Astrocyte of the cerebellum (primary cell): ENCODE measurements around the gene DHCR7.

ENCODE experiments used
- DNase-seq: peaks from one replicate; pipeline ENCODE4 v3.0.0-alpha.2; 2011; ENCODE audit warnings: low read depth
- H3K4me3 ChIP-seq: 2 replicates; pipeline ENCODE4 v1.5.1; 2011; ENCODE audit warnings: mild to moderate bottlenecking, low read depth, low read length, moderate library complexity
- in situ Hi-C: cut with HindIII; loops from 2 replicates; pipeline ENCODE4 v1.10.0; 2017; ENCODE audit warnings: low sequenced_read_pairs
- TF ChIP-seq, protein P1 (sequence below): IDR thresholded peaks from 2 replicates; pipeline ENCODE4 v1.5.1; 2012; ENCODE audit warnings: low read length, low read depth, moderate library complexity, mild to moderate bottlenecking; ENCODE audit errors: missing control alignments

The DHCR7 gene

DNA sequence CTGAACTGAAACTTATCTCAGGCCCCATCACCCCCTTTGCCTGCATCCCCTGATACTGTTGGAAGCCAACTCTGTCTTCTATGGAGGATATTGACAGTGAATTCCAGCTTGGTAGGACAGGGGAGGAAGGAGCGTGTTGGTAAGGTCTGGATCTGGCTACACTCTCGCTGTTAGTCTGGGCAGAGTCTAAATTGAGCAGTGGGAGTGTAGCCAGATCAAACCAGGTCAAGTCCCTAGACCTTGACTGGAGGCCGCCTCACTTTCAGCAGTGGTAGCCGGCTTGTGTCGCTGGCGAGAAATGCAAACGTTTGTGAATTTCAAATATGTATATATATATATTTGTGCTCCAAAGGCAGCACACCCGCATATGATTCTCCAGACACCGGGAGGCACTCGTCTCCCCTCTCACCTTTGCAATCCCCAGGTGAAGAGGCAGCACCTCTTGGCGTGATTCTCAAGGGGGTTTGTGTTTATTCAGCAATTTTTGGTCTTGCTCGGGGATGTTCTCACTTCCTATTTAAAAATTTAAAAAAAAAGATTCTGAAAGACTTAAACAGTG, 26.7 kb downstream of the DHCR7 start:
- TF ChIP-seq, protein P1, sequence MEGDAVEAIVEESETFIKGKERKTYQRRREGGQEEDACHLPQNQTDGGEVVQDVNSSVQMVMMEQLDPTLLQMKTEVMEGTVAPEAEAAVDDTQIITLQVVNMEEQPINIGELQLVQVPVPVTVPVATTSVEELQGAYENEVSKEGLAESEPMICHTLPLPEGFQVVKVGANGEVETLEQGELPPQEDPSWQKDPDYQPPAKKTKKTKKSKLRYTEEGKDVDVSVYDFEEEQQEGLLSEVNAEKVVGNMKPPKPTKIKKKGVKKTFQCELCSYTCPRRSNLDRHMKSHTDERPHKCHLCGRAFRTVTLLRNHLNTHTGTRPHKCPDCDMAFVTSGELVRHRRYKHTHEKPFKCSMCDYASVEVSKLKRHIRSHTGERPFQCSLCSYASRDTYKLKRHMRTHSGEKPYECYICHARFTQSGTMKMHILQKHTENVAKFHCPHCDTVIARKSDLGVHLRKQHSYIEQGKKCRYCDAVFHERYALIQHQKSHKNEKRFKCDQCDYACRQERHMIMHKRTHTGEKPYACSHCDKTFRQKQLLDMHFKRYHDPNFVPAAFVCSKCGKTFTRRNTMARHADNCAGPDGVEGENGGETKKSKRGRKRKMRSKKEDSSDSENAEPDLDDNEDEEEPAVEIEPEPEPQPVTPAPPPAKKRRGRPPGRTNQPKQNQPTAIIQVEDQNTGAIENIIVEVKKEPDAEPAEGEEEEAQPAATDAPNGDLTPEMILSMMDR: no peak
- no peak for DNase-seq
- no peak overlapping the region for H3K4me3 ChIP-seq
- in situ Hi-C loops: no loop called here

- in situ Hi-C loops: no loop called here
- DNase-seq: no peak
- TF ChIP-seq, protein P1: peak; percentile 68
Measured at GRCh38 chr11:71420455-71421241, 27.5 kb downstream of the DHCR7 start.

GRCh38 chr11:71418643-71419042, 29.6 kb downstream of the DHCR7 start:
- TF ChIP-seq, protein P1: no peak
- in situ Hi-C loops: no loop called here
- H3K4me3 ChIP-seq: no peak overlapping the region
- no peak for DNase-seq

More at GRCh38 chr11:71420455-71421241, 27.5 kb downstream of the DHCR7 start:
- no peak overlapping the region for H3K4me3 ChIP-seq

DNA sequence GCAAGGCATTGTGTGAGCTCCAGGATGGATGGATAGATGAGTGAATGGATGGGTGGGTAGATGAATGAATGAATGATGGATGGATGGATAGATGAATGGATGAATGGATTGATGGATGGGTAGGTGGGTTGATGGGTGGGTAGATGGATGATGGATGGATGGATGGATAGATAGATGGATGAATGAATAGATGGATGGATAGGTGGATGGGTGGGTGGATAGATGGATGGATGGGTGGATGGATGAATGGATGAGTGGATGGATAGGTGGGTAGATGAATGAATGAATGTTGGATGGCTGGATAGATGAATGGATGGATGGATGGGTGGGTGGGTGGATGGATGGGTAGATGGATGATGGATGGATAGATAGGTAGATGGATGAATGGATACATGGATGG, 33.5 kb downstream of the DHCR7 start:
- TF ChIP-seq, protein P1: no peak
- DNase-seq: no peak
- H3K4me3 ChIP-seq: no peak overlapping the region
- in situ Hi-C loops: no loop called here

DNA sequence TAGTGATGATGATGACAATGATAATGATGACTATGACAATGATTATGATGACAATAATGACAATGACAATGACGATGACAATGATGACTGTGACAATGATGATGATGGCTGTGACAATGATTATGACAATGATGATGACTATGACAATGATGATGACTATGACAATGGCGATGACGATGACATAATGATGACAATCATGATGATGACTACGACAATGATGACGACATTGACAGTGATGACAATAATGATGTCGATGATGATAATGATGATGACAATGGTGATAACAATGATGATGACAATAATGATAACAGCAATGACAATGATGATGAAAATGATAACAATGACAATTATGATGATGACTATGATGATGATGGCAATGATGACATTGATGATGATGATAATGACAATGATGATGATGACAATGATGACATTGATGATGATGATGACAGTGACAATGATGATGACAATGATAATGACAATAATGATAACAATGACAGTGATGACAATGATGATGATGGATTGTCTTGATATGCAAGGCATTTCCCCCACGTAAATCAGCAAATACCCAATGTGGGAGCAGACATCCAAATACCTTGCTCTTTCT, 37.7 kb downstream of the DHCR7 start:
- no peak for DNase-seq
- no peak overlapping the region for H3K4me3 ChIP-seq
- in situ Hi-C loops: no loop called here
- TF ChIP-seq, protein P1: no peak

- H3K4me3 ChIP-seq: no peak overlapping the region
- DNase-seq: no peak
- TF ChIP-seq, protein P1: no peak
- in situ Hi-C loops: no loop called here
Measured at GRCh38 chr11:71408826-71409225, 39.4 kb downstream of the DHCR7 start.
